Common myeloid progenitor, CD34-positive (primary cell): ENCODE data around the gene SPPL2A.
A peak's percentile ranks its signal among the peaks of the same experiment; 100 is the strongest.

Experiments used
- CTCF ChIA-PET: fragments of 350-600 bp; sonication (Branson Sonifier 250); formaldehyde crosslinking; loops from one replicate; lab custom pipeline; 2021; ENCODE audit warnings: antibody characterized with exemption; lab: Charles Lee
- POLR2A ChIA-PET: fragments of 350-600 bp; sonication (Branson Sonifier 250); formaldehyde crosslinking; loops from one replicate; lab custom pipeline; 2021; ENCODE audit warnings: antibody characterized with exemption; lab: Charles Lee
- DNase-seq, 3 donors: peaks; one replicate each; pipeline versions ENCODE4 v3.0.0 to v3.0.0-alpha.2; 2013
- H3K27ac ChIP-seq, 2 experiments: 1 replicate in 1 of 2; 2 replicates in 1 of 2; pipeline ENCODE4 v1.7.0; 2013; ENCODE audit warnings: inconsistent platforms in 2 of 2, low read length in 2 of 2, mild to moderate bottlenecking in 2 of 2, low read depth in 1 of 2, moderate library complexity in 1 of 2; ENCODE audit not compliant: severe bottlenecking in 2 of 2, insufficient read depth in 1 of 2, poor library complexity in 1 of 2
- H3K27me3 ChIP-seq, 5 experiments: replicated peaks in 2 of 5; 1 replicate in 3 of 5; 2 replicates in 2 of 5; pipeline versions ENCODE4 v1.6.1 to v1.7.0; 2013; ENCODE audit warnings: low read length in 4 of 5, mild to moderate bottlenecking in 2 of 5, moderate library complexity in 2 of 5, inconsistent platforms in 1 of 5; ENCODE audit not compliant: insufficient read depth in 5 of 5, control insufficient read depth in 4 of 5
- H3K36me3 ChIP-seq, 4 experiments: 1 replicate in 2 of 4; 2 replicates in 2 of 4; pipeline versions ENCODE4 v1.6.1 to v1.7.0; 2013; ENCODE audit warnings: low read length in 3 of 4, control low read depth in 1 of 4, mild to moderate bottlenecking in 1 of 4; ENCODE audit not compliant: control insufficient read depth in 4 of 4, insufficient read depth in 4 of 4
- H3K4me1 ChIP-seq, 4 experiments: 1 replicate in 3 of 4; 2 replicates in 1 of 4; pipeline versions ENCODE4 v1.6.1 to v1.7.1; 2013; ENCODE audit warnings: low read length in 3 of 4, mild to moderate bottlenecking in 3 of 4, control low read depth in 1 of 4, inconsistent platforms in 1 of 4, moderate library complexity in 1 of 4; ENCODE audit not compliant: control insufficient read depth in 4 of 4, insufficient read depth in 4 of 4; ENCODE audit errors: control extremely low read depth in 1 of 4
- H3K4me3 ChIP-seq, 7 experiments: 1 replicate in 4 of 7; 2 replicates in 3 of 7; pipeline versions ENCODE4 v1.5.1 to v1.7.0; 2013; ENCODE audit warnings: mild to moderate bottlenecking in 7 of 7, low read length in 6 of 7, moderate library complexity in 6 of 7, inconsistent platforms in 2 of 7, low read depth in 2 of 7, control low read depth in 1 of 7; ENCODE audit not compliant: insufficient read depth in 4 of 7, control insufficient read depth in 1 of 7; ENCODE audit errors: extremely low read depth in 1 of 7
- H3K9me3 ChIP-seq, 5 experiments: 1 replicate in 4 of 5; 2 replicates in 1 of 5; pipeline versions ENCODE4 v1.6.1 to v1.7.1; 2013; ENCODE audit warnings: low read length in 4 of 5, mild to moderate bottlenecking in 2 of 5, inconsistent platforms in 1 of 5, low read depth in 1 of 5, moderate library complexity in 1 of 5; ENCODE audit not compliant: control insufficient read depth in 4 of 5, insufficient read depth in 2 of 5; ENCODE audit errors: control extremely low read depth in 1 of 5
- WGBS: methylation state at CpG from one replicate; pipeline ENCODE4 v1.1.5; 2013; ENCODE audit not compliant: insufficient coverage; 5-methylcytosine and 5-hydroxymethylcytosine counted together

SPPL2A gene

DNA sequence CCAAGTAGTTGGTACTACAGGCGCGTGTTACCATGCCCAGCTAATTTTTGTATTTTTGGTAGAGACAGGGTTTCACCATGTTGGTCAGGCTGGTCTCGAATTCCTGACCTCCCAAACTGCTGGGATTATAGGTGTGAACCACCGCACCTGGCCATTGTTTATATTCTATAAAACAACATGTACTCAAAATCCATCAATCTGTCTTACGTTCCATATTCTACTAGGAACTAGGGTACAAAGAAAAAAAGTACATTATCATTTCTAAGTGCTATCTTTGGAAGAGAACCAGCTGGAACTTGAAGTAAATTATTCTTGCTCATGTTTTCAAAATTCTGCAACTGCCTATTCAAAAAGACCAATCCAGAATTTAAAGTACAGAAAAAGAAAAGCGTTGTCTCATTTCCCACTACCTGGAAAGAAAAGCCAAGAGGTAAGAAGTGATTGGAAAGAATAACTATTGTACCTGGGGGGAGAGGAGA is 15.2 kb downstream of the SPPL2A start:
- no peak overlapping the region for H3K4me3 ChIP-seq
- ChIA-PET POLR2A (no interaction called here), CTCF (no interaction called here)
- H3K9me3 ChIP-seq, result no peaks in the 10 kb centered on the region
- WGBS, result 92% methylated on average over 2 of the region's 6 CpGs
- H3K27me3 ChIP-seq, result no peaks in the 10 kb centered on the region
- peaks cover 7 to 17% (median 10%) of the 10 kb centered on the region in 4 experiments for H3K36me3 ChIP-seq
- DNase-seq, result no peak
- H3K27ac ChIP-seq, result no peak overlapping the region
- H3K4me1 ChIP-seq, result no peaks in the 10 kb centered on the region

DNA sequence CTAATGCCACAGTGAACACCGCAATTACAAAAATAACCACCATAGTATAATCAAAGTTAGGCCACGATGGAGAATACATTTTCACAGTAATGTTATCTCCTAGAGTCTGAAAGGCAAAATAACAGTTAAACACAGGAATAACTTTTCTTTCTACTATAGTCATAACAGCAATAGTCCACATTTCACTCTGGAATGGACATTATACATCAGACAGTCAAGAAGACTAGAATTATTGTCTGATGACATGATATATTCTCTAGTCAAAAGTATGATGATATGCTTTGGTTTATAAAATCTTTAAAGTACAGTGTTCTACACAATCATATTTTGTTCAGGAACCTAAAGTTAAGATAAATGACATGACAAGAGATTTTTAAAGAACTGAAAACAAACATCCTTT is 18.0 kb downstream of the SPPL2A start:
- H3K9me3 ChIP-seq, result no peaks in the 10 kb centered on the region
- no peak overlapping the region for H3K4me3 ChIP-seq
- H3K36me3 ChIP-seq, result peaks cover 7 to 20% (median 12%) of the 10 kb centered on the region in 4 experiments
- H3K27ac ChIP-seq, result no peak overlapping the region
- 80% methylated on average over 1 of the region's 2 CpGs for WGBS
- DNase-seq, result no peak
- H3K4me1 ChIP-seq, result no peaks in the 10 kb centered on the region
- POLR2A ChIA-PET, result no interaction called here
- H3K27me3 ChIP-seq, result no peaks in the 10 kb centered on the region
- CTCF ChIA-PET, result no interaction called here

DNA sequence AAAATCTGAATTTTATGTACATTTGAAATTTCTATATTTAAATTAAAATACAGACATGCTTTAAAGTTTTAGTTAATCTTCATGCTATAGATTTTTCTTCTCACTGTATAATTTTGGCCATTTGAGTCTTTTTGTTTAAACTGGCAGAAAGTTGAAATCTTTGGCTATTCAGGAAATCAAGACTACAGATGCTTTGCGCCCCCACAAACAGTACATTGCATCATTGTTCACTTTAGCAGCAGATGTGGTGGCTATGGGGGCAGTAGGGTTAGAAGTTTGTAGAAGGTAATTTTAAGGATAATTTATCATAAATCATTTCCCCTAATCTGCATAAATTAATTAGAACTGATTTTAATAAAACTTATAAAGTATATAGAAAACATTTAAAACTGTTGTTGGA is 20.9 kb downstream of the SPPL2A start:
- WGBS, result no CpG with 5 or more reads among the region's 1 CpG
- H3K4me1 ChIP-seq, result no peaks in the 10 kb centered on the region
- POLR2A ChIA-PET, result no interaction called here
- H3K4me3 ChIP-seq, result no peak overlapping the region
- CTCF ChIA-PET, result no interaction called here
- peak in 2 of 3 donors; percentile 14 to 27 for DNase-seq
- H3K27me3 ChIP-seq, result no peaks in the 10 kb centered on the region
- H3K27ac ChIP-seq, result no peak overlapping the region
- peaks cover 7 to 20% (median 12%) of the 10 kb centered on the region in 4 experiments for H3K36me3 ChIP-seq
- H3K9me3 ChIP-seq, result no peaks in the 10 kb centered on the region

DNA sequence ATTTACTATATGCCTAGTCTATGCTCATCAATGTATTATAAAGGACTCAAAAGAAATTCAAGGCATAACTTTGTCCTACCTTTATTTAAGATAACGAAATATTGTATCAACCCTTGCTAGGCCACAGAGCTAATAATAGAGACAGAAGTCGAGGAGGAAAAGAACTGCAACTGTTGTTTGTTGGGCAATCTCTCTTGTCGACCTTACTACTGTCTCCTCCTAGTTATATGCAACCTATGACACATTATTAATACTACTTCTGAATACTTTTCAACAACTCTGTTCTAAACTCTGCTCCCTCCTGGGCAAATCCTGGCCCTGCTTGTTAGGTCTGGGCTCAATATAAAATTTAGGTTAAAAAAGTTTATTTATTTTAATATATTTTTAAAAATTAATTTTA is 24.6 kb downstream of the SPPL2A start:
- peaks cover under 1 to 16% (median 6%) of the 10 kb centered on the region in 4 experiments for H3K36me3 ChIP-seq
- CTCF ChIA-PET, result interaction anchor here (0.7 to 1.0 kb wide), 2 partner anchors 28 to 68 kb away, joined by 3 read pairs; no protein-coding TSS in a partner anchor

DNA sequence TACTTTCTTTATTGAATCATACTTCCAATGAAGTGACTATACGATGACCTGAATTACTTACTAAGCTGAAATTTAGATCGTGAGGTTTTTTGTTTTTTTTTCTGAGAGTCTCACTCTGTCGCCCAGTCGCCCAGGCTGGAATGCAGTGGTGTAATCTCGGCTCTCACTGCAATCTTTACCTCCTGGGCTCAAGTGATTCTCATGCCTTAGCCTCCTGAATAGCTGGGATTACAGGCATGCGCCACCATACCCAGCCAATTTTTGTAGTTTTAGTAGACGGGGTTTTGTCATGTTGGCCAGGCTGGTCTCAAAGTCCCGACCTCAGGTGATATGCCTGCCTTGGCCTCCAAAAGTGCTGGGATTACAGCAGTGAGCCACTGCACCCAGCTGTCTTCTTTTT is 28.7 kb downstream of the SPPL2A start:
- peaks cover 10 to 31% (median 14%) of the 10 kb centered on the region in 4 experiments for H3K36me3 ChIP-seq
- DNase-seq, result no peak
- H3K27ac ChIP-seq, result no peak overlapping the region
- H3K4me1 ChIP-seq, result no peaks in the 10 kb centered on the region
- ChIA-PET CTCF (interaction anchor here (0.7 kb wide), 1 partner anchor 124 kb away, joined by 3 read pairs; no protein-coding TSS in a partner anchor), POLR2A (no interaction called here)
- H3K9me3 ChIP-seq, result peaks cover 0 to 1% (median 0%) of the 10 kb centered on the region in 5 experiments
- H3K27me3 ChIP-seq, result no peaks in the 10 kb centered on the region
- H3K4me3 ChIP-seq, result no peak overlapping the region
- WGBS, result 98% methylated on average over 7 of the region's 8 CpGs

More for the DNA sequence above, 24.6 kb downstream of the SPPL2A start:
- Histone ChIP-seq H3K27ac (no peak overlapping the region), H3K4me1 (no peaks in the 10 kb centered on the region), H3K9me3 (no peaks in the 10 kb centered on the region), H3K27me3 (no peaks in the 10 kb centered on the region), H3K4me3 (no peak overlapping the region)
- POLR2A ChIA-PET, result interaction anchor here (0.7 kb wide), 1 partner anchor 37 kb away, joined by 3 read pairs; no protein-coding TSS in a partner anchor
- no peak for DNase-seq
- WGBS, result 96% methylated on average over 3 of the region's 3 CpGs

DNA sequence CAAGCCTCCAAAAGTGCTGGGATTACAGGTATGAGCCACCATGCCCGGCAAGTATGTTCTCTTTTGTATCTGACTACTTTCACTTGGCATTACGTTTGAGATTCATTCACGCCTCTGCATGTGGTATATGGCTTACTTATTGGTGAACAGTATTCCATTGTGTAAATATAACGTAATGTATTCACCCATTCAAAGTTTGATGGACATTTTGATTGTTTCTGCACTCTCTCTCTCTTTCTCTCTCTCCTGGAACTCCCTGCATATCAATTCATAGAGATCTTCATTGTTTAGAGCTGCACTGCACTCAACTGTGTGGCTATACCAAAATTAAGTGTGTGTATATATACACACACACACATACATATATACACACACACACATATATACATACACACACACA is 30.4 kb downstream of the SPPL2A start:
- Histone ChIP-seq H3K4me1 (no peaks in the 10 kb centered on the region), H3K27me3 (no peaks in the 10 kb centered on the region), H3K27ac (no peak overlapping the region), H3K36me3 (peaks cover 10 to 34% (median 17%) of the 10 kb centered on the region in 4 experiments), H3K4me3 (no peak overlapping the region), H3K9me3 (peaks cover 0 to 1% (median 0%) of the 10 kb centered on the region in 5 experiments)
- POLR2A ChIA-PET, result no interaction called here
- no CpG with 5 or more reads among the region's 4 CpGs for WGBS
- no peak for DNase-seq
- CTCF ChIA-PET, result no interaction called here

DNA sequence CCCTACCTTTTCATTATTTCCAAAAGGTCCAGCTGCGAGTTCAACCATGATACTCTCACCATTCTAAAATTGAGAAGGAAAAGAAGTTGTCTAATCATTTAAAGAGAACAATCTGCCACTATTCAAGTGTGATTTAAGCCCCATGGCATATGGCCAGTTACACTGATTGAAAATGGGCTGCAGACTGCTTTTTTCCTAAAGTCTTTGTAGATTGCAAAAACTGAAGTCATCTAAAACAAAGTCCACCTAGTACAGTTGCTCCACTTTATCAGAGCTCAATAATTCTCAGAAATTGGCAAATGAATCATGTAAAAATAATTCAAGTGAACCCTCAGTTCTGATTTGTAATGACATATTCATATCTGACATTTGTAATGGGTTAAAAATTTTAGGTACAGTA is 39.2 kb downstream of the SPPL2A start:
- POLR2A ChIA-PET, result no interaction called here
- no peak for DNase-seq
- H3K36me3 ChIP-seq, result peaks cover 8 to 28% (median 11%) of the 10 kb centered on the region in 4 experiments
- H3K9me3 ChIP-seq, result no peaks in the 10 kb centered on the region
- H3K27me3 ChIP-seq, result no peaks in the 10 kb centered on the region
- H3K27ac ChIP-seq, result no peak overlapping the region
- CTCF ChIA-PET, result interaction anchor here (1.0 kb wide), 1 partner anchor 150 kb away, joined by 3 read pairs; no protein-coding TSS in a partner anchor
- WGBS, result no CpG with 5 or more reads among the region's 1 CpG
- H3K4me3 ChIP-seq, result no peak overlapping the region
- H3K4me1 ChIP-seq, result no peaks in the 10 kb centered on the region
